Measurements from ENCODE around the gene ATXN2L. TPM values are rescaled to one million over a fixed set of nuclear protein-coding genes. Genes with fewer than 3 reads are reported as not detected.
"Not testable (repeated sequence)": the region's sequence is repeated elsewhere in the genome, so short reads cannot be mapped to it uniquely, and the experiment has no call there.

The ATXN2L gene
- total RNA-seq, 2 donors from 2014 or later, result 263 to 336 TPM

- ATAC-seq (no peak), DNase-seq (ENCODE audit: low spot score) (no peak)
- H3K27me3 Mint-ChIP-seq, result peaks cover 5 to 7% of the 10 kb centered on the region in 2 donors
- peaks cover 21 to 27% of the 10 kb centered on the region in 2 donors for H3K4me1 Mint-ChIP-seq (ENCODE audit: low read depth in 2 of 2)
- H3K4me3 Mint-ChIP-seq, result peak overlapping the region; percentile 84
- no peaks in the 10 kb centered on the region for H3K9me3 Mint-ChIP-seq
- peak overlapping the region in 1 of 2 donors; percentile 62 for H3K27ac Mint-ChIP-seq
- peaks cover 4% of the 10 kb centered on the region for H3K36me3 Mint-ChIP-seq
Measured at GRCh38 chr16:28880589-28880915, 57.8 kb downstream of the ATXN2L start.

GRCh38 chr16:28880955-28881354 lies 58.2 kb downstream of the ATXN2L start:
- H3K4me1 Mint-ChIP-seq (ENCODE audit: low read depth in 2 of 2), result peaks cover 21 to 27% of the 10 kb centered on the region in 2 donors
- H3K9me3 Mint-ChIP-seq, result no peaks in the 10 kb centered on the region
- H3K4me3 Mint-ChIP-seq, result peak overlapping the region; percentile 84
- ATAC-seq (no peak), DNase-seq (ENCODE audit: low spot score) (no peak)
- peaks cover 4% of the 10 kb centered on the region for H3K36me3 Mint-ChIP-seq
- peak overlapping the region in 1 of 2 donors; percentile 62 for H3K27ac Mint-ChIP-seq
- H3K27me3 Mint-ChIP-seq, result peaks cover 5 to 7% of the 10 kb centered on the region in 2 donors

DNA sequence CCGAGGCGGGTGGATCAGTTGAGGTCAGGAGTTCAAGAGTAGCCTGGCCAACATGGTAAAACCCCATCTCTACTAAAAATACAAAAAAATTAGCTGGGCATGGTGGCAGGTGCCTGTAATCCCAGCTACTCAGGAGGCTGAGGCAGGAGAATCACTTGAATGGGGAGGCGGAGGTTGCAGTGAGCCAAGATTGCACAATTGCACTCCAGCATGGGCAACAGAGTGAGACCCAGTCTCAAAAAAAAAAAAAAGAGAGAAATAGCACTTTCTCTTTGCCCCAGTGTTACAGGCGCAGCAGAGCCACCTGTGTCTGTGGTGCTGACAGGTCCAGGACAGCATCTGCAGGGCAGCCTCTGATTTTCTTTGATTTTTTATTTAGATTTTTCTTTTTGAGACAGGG lies 58.8 kb downstream of the ATXN2L start:
- Mint-ChIP-seq H3K4me3 (peak overlapping the region; percentile 84), H3K27ac (peak overlapping the region in 1 of 2 donors; percentile 62), H3K4me1 (ENCODE audit: low read depth in 2 of 2) (peaks cover 21 to 27% of the 10 kb centered on the region in 2 donors)
- not testable (repeated sequence) for H3K27me3 Mint-ChIP-seq; H3K36me3 Mint-ChIP-seq; ATAC-seq; DNase-seq (ENCODE audit: low spot score); H3K9me3 Mint-ChIP-seq

GRCh38 chr16:28882551-28883160 lies 59.9 kb downstream of the ATXN2L start:
- ATAC-seq (no peak), DNase-seq (ENCODE audit: low spot score) (no peak)
- H3K36me3 Mint-ChIP-seq, result peaks cover 4% of the 10 kb centered on the region
- H3K4me1 Mint-ChIP-seq (ENCODE audit: low read depth in 2 of 2), result peaks cover 16 to 27% of the 10 kb centered on the region in 2 donors
- H3K27ac Mint-ChIP-seq, result no peak overlapping the region
- no peaks in the 10 kb centered on the region for H3K9me3 Mint-ChIP-seq
- peaks cover 5 to 7% of the 10 kb centered on the region in 2 donors for H3K27me3 Mint-ChIP-seq
- no peak overlapping the region for H3K4me3 Mint-ChIP-seq

DNA sequence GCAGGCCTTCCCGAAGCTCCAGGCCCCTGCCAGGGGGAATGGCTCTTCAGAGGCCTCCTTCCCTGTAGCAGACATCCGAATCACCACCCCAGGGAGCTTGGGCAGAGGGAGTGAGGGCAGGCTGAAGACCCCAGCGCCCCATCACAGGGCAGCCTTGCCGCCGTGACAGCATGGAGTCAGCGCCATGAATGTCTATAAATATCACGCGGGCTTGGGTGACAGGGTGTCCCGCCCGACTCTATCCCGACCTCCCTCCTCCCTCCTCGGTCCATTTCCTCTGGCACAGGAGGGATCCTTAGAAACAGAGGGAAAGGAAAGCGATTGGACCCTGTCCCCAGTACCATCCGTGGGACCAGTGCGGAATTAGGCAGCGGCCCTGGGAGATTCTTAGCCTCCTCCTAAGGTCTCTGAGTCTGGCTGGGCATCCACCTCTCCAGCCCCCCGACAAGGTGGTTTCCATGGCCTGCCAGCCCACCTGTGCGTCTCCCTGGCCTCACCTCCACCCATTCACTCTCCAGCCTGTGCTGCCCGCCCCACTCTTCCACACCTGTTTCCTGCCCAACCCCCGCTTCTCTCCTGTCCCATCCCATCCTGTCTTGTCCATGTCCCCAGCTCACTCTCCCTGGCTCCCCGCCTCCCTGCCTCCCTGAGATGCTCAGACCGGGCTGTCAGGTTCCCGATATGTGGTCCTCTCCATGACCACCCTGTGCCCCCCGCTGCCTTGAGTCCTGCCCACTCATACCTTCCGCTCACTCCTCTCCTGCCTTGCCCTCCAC lies 60.6 kb downstream of the ATXN2L start:
- Mint-ChIP-seq H3K27me3 (peaks cover 5 to 7% of the 10 kb centered on the region in 2 donors), H3K27ac (no peak overlapping the region), H3K36me3 (peaks cover 4% of the 10 kb centered on the region), H3K4me1 (ENCODE audit: low read depth in 2 of 2) (peaks cover 13 to 21% of the 10 kb centered on the region in 2 donors), H3K9me3 (no peaks in the 10 kb centered on the region), H3K4me3 (no peak overlapping the region)
- no peak for DNase-seq (ENCODE audit: low spot score)
- no peak for ATAC-seq

DNA sequence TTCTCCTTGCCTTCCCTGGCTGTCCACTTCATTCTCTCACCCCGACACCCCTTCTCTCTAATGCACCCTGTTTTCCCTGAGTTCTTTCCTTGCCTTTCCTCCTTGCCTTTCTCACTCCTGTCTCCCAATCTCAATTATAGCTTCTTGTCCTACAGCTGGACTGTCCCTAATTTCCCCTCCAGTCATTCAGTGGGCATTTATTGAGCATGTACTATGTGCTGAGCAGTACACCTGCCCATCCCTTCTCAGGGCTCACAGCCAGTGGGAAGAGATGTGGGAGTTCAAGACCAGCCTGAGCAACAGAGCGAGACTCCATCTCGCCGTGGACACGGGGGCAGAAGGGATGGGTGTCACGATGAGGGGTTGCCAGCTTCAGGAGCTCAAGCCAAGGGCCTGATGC lies 61.2 kb downstream of the ATXN2L start:
- Mint-ChIP-seq H3K4me3 (no peak overlapping the region), H3K9me3 (no peaks in the 10 kb centered on the region), H3K27me3 (peaks cover 5 to 7% of the 10 kb centered on the region in 2 donors), H3K36me3 (peaks cover 4% of the 10 kb centered on the region), H3K4me1 (ENCODE audit: low read depth in 2 of 2) (peaks cover 13 to 14% of the 10 kb centered on the region in 2 donors), H3K27ac (no peak overlapping the region)
- ATAC-seq (no peak), DNase-seq (ENCODE audit: low spot score) (no peak)

Other genes with a start within 250 kb of the ATXN2L start
- under 1 TPM in 1 of 2 donors, not detected in 1; 0.61 TPM for gene SULT1A2, start 225.9 kb upstream of the ATXN2L start, total RNA-seq
- 1 to 10 TPM; 4.4 to 7.8 TPM for gene SULT1A1, start 213.0 kb upstream of the ATXN2L start, total RNA-seq
- under 1 TPM in 1 of 2 donors, not detected in 1; 0.31 TPM for gene NPIPB8, start 184.9 kb upstream of the ATXN2L start, total RNA-seq
- 100 to 1,000 TPM; 475 to 520 TPM for gene EIF3C, start 111.5 kb upstream of the ATXN2L start, total RNA-seq
- gene NPIPB9, start 71.2 kb upstream of the ATXN2L start, total RNA-seq, result 1 to 10 TPM; 4.9 to 7.8 TPM
- 100 to 1,000 TPM; 183 to 358 TPM for gene TUFM, start 23.3 kb downstream of the ATXN2L start, total RNA-seq
- 10 to 100 TPM; 41.6 to 82.8 TPM for gene SH2B1, start 40.8 kb downstream of the ATXN2L start, total RNA-seq
- gene ATP2A1, start 55.5 kb downstream of the ATXN2L start, total RNA-seq, result 1 to 10 TPM; 1.4 to 5.0 TPM
- gene RABEP2, start 102.2 kb downstream of the ATXN2L start, total RNA-seq, result 10 to 100 TPM; 38.4 to 42.5 TPM
- 1 to 10 TPM in 1 of 2 donors, not detected in 1; 1.7 TPM for gene CD19, start 109.0 kb downstream of the ATXN2L start, total RNA-seq
- gene NFATC2IP, start 127.9 kb downstream of the ATXN2L start, total RNA-seq, result 100 to 1,000 TPM in 1 of 2 donors, 10 to 100 TPM in 1; 95.4 to 153 TPM
- gene SPNS1, start 151.8 kb downstream of the ATXN2L start, total RNA-seq, result 10 to 100 TPM; 30.1 to 41.3 TPM
- gene LAT, start 162.1 kb downstream of the ATXN2L start, total RNA-seq, result 100 to 1,000 TPM in 1 of 2 donors, 10 to 100 TPM in 1; 56.3 to 108 TPM

All from natural killer cell treated with Interleukin-12 subunit alpha and Interleukin-12 subunit beta and Interleukin-15 and Interleukin-18, amount 100 ng/mL, for 72 hours (primary cell).